Mucosa of gallbladder (tissue), 1 donor: ENCODE measurements around the gene SLC16A7. TPM values are rescaled to one million over a fixed set of nuclear protein-coding genes. Genes with fewer than 3 reads are reported as not detected.

Source experiments
- DNase-seq: peaks from one replicate; pipeline ENCODE4 v3.0.0-alpha.2; 2020; ENCODE audit warnings: low spot score
- total RNA-seq: library from RNA; stranded (reverse); gene quantifications from one replicate; pipeline ENCODE4 v1.2.1, GENCODE V29; 2021
- donor health status: DM: no; HTN: no; CAD: no.

The SLC16A7 gene
- total RNA-seq, 1 donor from 2014 or later, result 86.5 TPM

- DNase-seq, result no peak
Measured at GRCh38 chr12:59668674-59669073, 72.8 kb downstream of the SLC16A7 start.

- DNase-seq, result no peak
Measured at GRCh38 chr12:59672273-59672672, 76.4 kb downstream of the SLC16A7 start.

GRCh38 chr12:59675461-59675860, 79.6 kb downstream of the SLC16A7 start:
- no peak for DNase-seq

- DNase-seq, result no peak
Measured at GRCh38 chr12:59677857-59678256, 82.0 kb downstream of the SLC16A7 start.

- no peak for DNase-seq
Measured at GRCh38 chr12:59678759-59679411, 83.1 kb downstream of the SLC16A7 start.

GRCh38 chr12:59689776-59690175, 93.9 kb downstream of the SLC16A7 start:
- no peak for DNase-seq

- DNase-seq, result no peak
Measured at GRCh38 chr12:59695379-59695778, 99.5 kb downstream of the SLC16A7 start.

- no peak for DNase-seq
Measured at GRCh38 chr12:59698600-59698999, 102.8 kb downstream of the SLC16A7 start.

- no peak for DNase-seq
Measured at GRCh38 chr12:59699421-59700152, 103.8 kb downstream of the SLC16A7 start.

GRCh38 chr12:59700153-59700450, 104.3 kb downstream of the SLC16A7 start:
- DNase-seq, result no peak

GRCh38 chr12:59708064-59708463, 112.2 kb downstream of the SLC16A7 start:
- no peak for DNase-seq

GRCh38 chr12:59708484-59708883, 112.7 kb downstream of the SLC16A7 start:
- DNase-seq, result no peak

GRCh38 chr12:59710004-59710628, 114.3 kb downstream of the SLC16A7 start:
- no peak for DNase-seq

- DNase-seq, result no peak
Measured at GRCh38 chr12:59710964-59711363, 115.1 kb downstream of the SLC16A7 start.

GRCh38 chr12:59715434-59715833, 119.6 kb downstream of the SLC16A7 start:
- peak; percentile 63 for DNase-seq

GRCh38 chr12:59716043-59716442, 120.2 kb downstream of the SLC16A7 start:
- no peak for DNase-seq

- DNase-seq, result no peak
Measured at GRCh38 chr12:59717436-59717835, 121.6 kb downstream of the SLC16A7 start.

- no peak for DNase-seq
Measured at GRCh38 chr12:59719701-59720100, 123.9 kb downstream of the SLC16A7 start.

GRCh38 chr12:59723520-59723919, 127.7 kb downstream of the SLC16A7 start:
- no peak for DNase-seq

- DNase-seq, result no peak
Measured at GRCh38 chr12:59724011-59724695, 128.3 kb downstream of the SLC16A7 start.

- no peak for DNase-seq
Measured at GRCh38 chr12:59733200-59733599, 137.4 kb downstream of the SLC16A7 start.

GRCh38 chr12:59734371-59734770, 138.5 kb downstream of the SLC16A7 start:
- DNase-seq, result no peak

GRCh38 chr12:59735231-59735630, 139.4 kb downstream of the SLC16A7 start:
- no peak for DNase-seq
